ENCODE data around the gene UQCRFS1.

DNA sequence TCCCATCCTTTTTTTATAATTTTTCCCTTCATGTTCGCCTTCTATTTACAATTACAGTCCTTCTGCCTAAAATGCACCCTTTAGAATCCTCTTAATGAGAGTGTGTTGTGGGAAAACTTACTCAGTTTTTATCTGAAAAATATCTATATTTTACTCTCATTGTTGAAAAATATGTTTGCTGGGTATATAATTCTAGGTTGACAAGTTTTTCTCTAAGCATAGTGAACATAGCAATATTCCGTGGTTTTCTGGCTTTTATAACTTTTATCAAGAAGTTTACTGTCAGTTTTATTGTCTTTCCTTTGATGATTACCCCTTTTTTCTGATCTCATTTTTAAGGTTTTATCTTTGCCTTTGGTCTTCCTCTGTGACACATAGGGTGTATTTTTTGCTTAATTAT lies 57.3 kb downstream of the UQCRFS1 start:
- TF ChIP-seq EZH2 (IDR thresholded peaks at IDR 0.05; ENCODE audit: borderline replicate concordance, insufficient read depth, low read depth, low read length, poor library complexity, severe bottlenecking) = no peak
- TF ChIP-seq, protein P1, sequence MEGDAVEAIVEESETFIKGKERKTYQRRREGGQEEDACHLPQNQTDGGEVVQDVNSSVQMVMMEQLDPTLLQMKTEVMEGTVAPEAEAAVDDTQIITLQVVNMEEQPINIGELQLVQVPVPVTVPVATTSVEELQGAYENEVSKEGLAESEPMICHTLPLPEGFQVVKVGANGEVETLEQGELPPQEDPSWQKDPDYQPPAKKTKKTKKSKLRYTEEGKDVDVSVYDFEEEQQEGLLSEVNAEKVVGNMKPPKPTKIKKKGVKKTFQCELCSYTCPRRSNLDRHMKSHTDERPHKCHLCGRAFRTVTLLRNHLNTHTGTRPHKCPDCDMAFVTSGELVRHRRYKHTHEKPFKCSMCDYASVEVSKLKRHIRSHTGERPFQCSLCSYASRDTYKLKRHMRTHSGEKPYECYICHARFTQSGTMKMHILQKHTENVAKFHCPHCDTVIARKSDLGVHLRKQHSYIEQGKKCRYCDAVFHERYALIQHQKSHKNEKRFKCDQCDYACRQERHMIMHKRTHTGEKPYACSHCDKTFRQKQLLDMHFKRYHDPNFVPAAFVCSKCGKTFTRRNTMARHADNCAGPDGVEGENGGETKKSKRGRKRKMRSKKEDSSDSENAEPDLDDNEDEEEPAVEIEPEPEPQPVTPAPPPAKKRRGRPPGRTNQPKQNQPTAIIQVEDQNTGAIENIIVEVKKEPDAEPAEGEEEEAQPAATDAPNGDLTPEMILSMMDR (IDR thresholded peaks at IDR 0.05) = no peak

Data from B cell (primary cell).